H1 (cell line): ENCODE data around the gene PALM3. TPM values are rescaled to one million over a fixed set of nuclear protein-coding genes. Genes with fewer than 3 reads are reported as not detected.
"Not testable (repeated sequence)": the region's sequence is repeated elsewhere in the genome, so short reads cannot be mapped to it uniquely, and the experiment has no call there.

Experiments
- CTCF ChIA-PET: fragments of 300-600 bp; sonication (Branson Sonifier 250); formaldehyde crosslinking; loops from one replicate; lab custom pipeline; 2021; ENCODE audit not compliant: partially characterized antibody; lab: Charles Lee
- POLR2A ChIA-PET: fragments of 300-600 bp; sonication (Branson Sonifier 250); formaldehyde crosslinking; loops from one replicate; lab custom pipeline; 2021; ENCODE audit warnings: inconsistent platforms; ENCODE audit not compliant: partially characterized antibody; lab: Charles Lee
- DNase-seq, 2 experiments: peaks; one replicate each; pipeline versions ENCODE4 v3.0.0 to v3.0.0-alpha.2; 2010 to 2022; ENCODE audit warnings: low spot score in 2 of 2, low read depth in 1 of 2, mixed read lengths in 1 of 2
- FAIRE-seq: peaks from 2 replicates; lab custom pipeline; 2011; peaks lifted over from hg19 to GRCh38; lab: Jason Lieb, UNC
- H2AFZ ChIP-seq: 2 replicates; pipeline ENCODE4 v1.8.1; 2012; ENCODE audit warnings: low read length, inconsistent platforms
- H2AK5ac ChIP-seq: 2 replicates; pipeline ENCODE4 v1.6.1; 2013; ENCODE audit warnings: low read depth, low read length
- H2BK120ac ChIP-seq: replicated peaks from 2 replicates; pipeline ENCODE3; 2013; ENCODE audit warnings: low read depth, low read length, inconsistent platforms
- H2BK12ac ChIP-seq: 2 replicates; pipeline ENCODE4 v1.6.1; 2013; ENCODE audit warnings: low read depth, low read length
- H2BK15ac ChIP-seq: 2 replicates; pipeline ENCODE4 v1.6.1; 2013; ENCODE audit warnings: low read length
- H2BK20ac ChIP-seq: 2 replicates; pipeline ENCODE4 v1.6.1; 2013; ENCODE audit warnings: low read length
- H2BK5ac ChIP-seq: 2 replicates; pipeline ENCODE4 v1.6.1; 2013; ENCODE audit warnings: low read depth, low read length
- H3K14ac ChIP-seq: 2 replicates; pipeline ENCODE4 v1.6.1; 2013; ENCODE audit warnings: inconsistent platforms; ENCODE audit not compliant: insufficient read length
- H3K18ac ChIP-seq: 2 replicates; pipeline ENCODE4 v1.6.1; 2013; ENCODE audit warnings: low read length; ENCODE audit errors: extremely low read depth
- H3K23ac ChIP-seq: 2 replicates; pipeline ENCODE4 v1.6.1; 2013; ENCODE audit warnings: inconsistent platforms; ENCODE audit not compliant: insufficient read length
- H3K23me2 ChIP-seq: 2 replicates; pipeline ENCODE4 v1.6.1; 2013; ENCODE audit warnings: low read depth, low read length
- H3K27ac ChIP-seq: 2 replicates; pipeline ENCODE4 v1.6.1; 2011; ENCODE audit warnings: low read depth, low read length, inconsistent platforms
- H3K27me3 ChIP-seq, 4 experiments: replicated peaks in 1 of 4; 1 replicate in 1 of 4; 2 replicates in 3 of 4; pipeline versions ENCODE4 v1.6.1 to v1.8.1; 2011 to 2013; ENCODE audit warnings: low read length in 3 of 4, mild to moderate bottlenecking in 3 of 4, inconsistent platforms in 2 of 4, mixed read lengths in 2 of 4, moderate library complexity in 1 of 4; ENCODE audit not compliant: control insufficient read depth in 3 of 4, insufficient read depth in 3 of 4; ENCODE audit errors: extremely low read depth in 1 of 4
- H3K36me3 ChIP-seq, 4 experiments: 2 replicates each; pipeline versions ENCODE4 v1.6.1 to v1.8.1; 2011 to 2013; ENCODE audit warnings: mild to moderate bottlenecking in 4 of 4, low read length in 3 of 4, moderate library complexity in 2 of 4, control low read depth in 1 of 4, inconsistent platforms in 1 of 4; ENCODE audit not compliant: insufficient read depth in 4 of 4, control insufficient read depth in 2 of 4
- H3K4ac ChIP-seq: replicated peaks from 2 replicates; pipeline ENCODE3; 2013; ENCODE audit warnings: low read length, low read depth, mixed read lengths, inconsistent platforms; ENCODE audit not compliant: insufficient read length
- H3K4me1 ChIP-seq, 4 experiments: replicated peaks in 1 of 4; 1 replicate in 1 of 4; 2 replicates in 3 of 4; pipeline versions ENCODE4 v1.6.1 to v1.8.1; 2011 to 2013; ENCODE audit warnings: low read length in 3 of 4, inconsistent platforms in 2 of 4, mixed read lengths in 1 of 4; ENCODE audit not compliant: insufficient read depth in 4 of 4, control insufficient read depth in 3 of 4
- H3K4me2 ChIP-seq, 2 experiments: 2 replicates each; pipeline versions ENCODE4 v1.6.1 to v1.8.1; 2011 to 2013; ENCODE audit warnings: low read depth in 2 of 2, low read length in 2 of 2, control low read depth in 1 of 2, inconsistent platforms in 1 of 2, mild to moderate bottlenecking in 1 of 2; ENCODE audit not compliant: insufficient read depth in 1 of 2
- H3K4me3 ChIP-seq, 4 experiments: fragments of 200-600, 300-600 bp in 1 of 4; sonication (generic), shearing (Covaris generic), sonication (Bioruptor Twin) in 1 of 4; 2 replicates each; pipeline versions ENCODE4 v1.5.1 to v1.8.1; 2011 to 2016; ENCODE audit warnings: low read length in 4 of 4, low read depth in 3 of 4, control low read depth in 2 of 4, inconsistent platforms in 2 of 4, mild to moderate bottlenecking in 2 of 4, mixed read lengths in 1 of 4, moderate library complexity in 1 of 4; ENCODE audit not compliant: insufficient read depth in 2 of 4; ENCODE audit errors: extremely low read depth in 1 of 4
- H3K56ac ChIP-seq: replicated peaks from 2 replicates; pipeline ENCODE3; 2013; ENCODE audit warnings: low read depth, mild to moderate bottlenecking, mixed read lengths, low read length, inconsistent platforms; ENCODE audit not compliant: insufficient read length
- H3K79me1 ChIP-seq: 2 replicates; pipeline ENCODE4 v1.6.1; 2013; ENCODE audit warnings: low read depth, low read length, control low read depth
- H3K79me2 ChIP-seq, 2 experiments: 2 replicates each; pipeline versions ENCODE4 v1.6.1 to v1.8.1; 2012 to 2013; ENCODE audit warnings: low read length in 2 of 2, mild to moderate bottlenecking in 2 of 2, inconsistent platforms in 1 of 2; ENCODE audit not compliant: insufficient read depth in 2 of 2, control insufficient read depth in 1 of 2
- H3K9ac ChIP-seq, 4 experiments: replicated peaks in 1 of 4; 1 replicate in 1 of 4; 2 replicates in 3 of 4; pipeline versions ENCODE4 v1.6.1 to v1.8.1; 2011 to 2013; ENCODE audit warnings: low read depth in 3 of 4, low read length in 3 of 4, control low read depth in 2 of 4, mild to moderate bottlenecking in 2 of 4, moderate library complexity in 2 of 4, inconsistent platforms in 1 of 4; ENCODE audit errors: extremely low read depth in 1 of 4
- H3K9me3 ChIP-seq, 2 experiments: 2 replicates each; pipeline versions ENCODE4 v1.6.1 to v1.8.1; 2012 to 2013; ENCODE audit warnings: mild to moderate bottlenecking in 2 of 2, moderate library complexity in 2 of 2, control low read depth in 1 of 2, inconsistent platforms in 1 of 2, low read depth in 1 of 2, low read length in 1 of 2, mixed read lengths in 1 of 2; ENCODE audit not compliant: insufficient read depth in 2 of 2
- H4K20me1 ChIP-seq, 2 experiments: replicated peaks in 1 of 2; 2 replicates each; pipeline versions ENCODE3 to v1.8.1; 2011 to 2013; ENCODE audit warnings: inconsistent platforms in 2 of 2, low read length in 2 of 2, mild to moderate bottlenecking in 1 of 2; ENCODE audit not compliant: insufficient read depth in 2 of 2, control insufficient read depth in 1 of 2
- H4K5ac ChIP-seq: 2 replicates; pipeline ENCODE4 v1.6.1; 2013; ENCODE audit warnings: low read length, low read depth, mixed read lengths, inconsistent platforms; ENCODE audit not compliant: insufficient read length
- H4K8ac ChIP-seq: 2 replicates; pipeline ENCODE4 v1.8.0; 2013; ENCODE audit warnings: mild to moderate bottlenecking, moderate library complexity, low read length, inconsistent platforms; ENCODE audit not compliant: insufficient read depth; ENCODE audit errors: extremely low read depth
- H4K91ac ChIP-seq: replicated peaks from 2 replicates; pipeline ENCODE3; 2013; ENCODE audit warnings: low read length, mixed read lengths, inconsistent platforms; ENCODE audit not compliant: insufficient read length
- WGBS, 2 experiments: shearing (Covaris generic) in 1 of 2; methylation state at CpG; one replicate each; pipeline versions ENCODE4 v1.1.6 to v1.1.7; 2013 to 2015; ENCODE audit warnings: low lambda C conversion rate in 2 of 2, mixed read lengths in 2 of 2, inconsistent platforms in 1 of 2, low coverage in 1 of 2, missing lambda C conversion rate in 1 of 2; ENCODE audit not compliant: insufficient replicate concordance in 2 of 2, insufficient coverage in 1 of 2, insufficient read length in 1 of 2; ENCODE audit errors: extremely low coverage in 1 of 2, missing lambda C conversion rate in 1 of 2; 5-methylcytosine and 5-hydroxymethylcytosine counted together
- polyA plus RNA-seq, 7 experiments: library from polyadenylated mRNA; depleted of rRNA in 3 of 7; stranded (reverse) in 5 of 7; unstranded in 2 of 7; fragments of >200 nt in 5 of 7; fragments of 200-250 nt in 2 of 7; gene quantifications; 1 replicate in 5 of 7; 2 replicates in 1 of 7; 4 replicates in 1 of 7; pipeline versions ENCODE4 v1.2.1 to v1.2.3, GENCODE V29; 2011 to 2013; ENCODE audit warnings: missing spikeins in 2 of 7, mixed read lengths in 2 of 7
- total RNA-seq: library from RNA; stranded (reverse); fragmentation: NEBNext Ultra II Directional; extraction: Animal tissue kit (Norgen Biotek cat#: 25700); gene quantifications from 2 replicates; pipeline ENCODE4 v1.2.1, GENCODE V29; 2021

The PALM3 gene
- total and polyA plus RNA-seq, 2 of the 8 experiments (the other 6 are each of a cell fraction or from before 2014, with no cell fraction given), result 5.8 to 31.3 TPM

- not testable (repeated sequence) for H3K4ac ChIP-seq, FAIRE-seq, H3K79me1 ChIP-seq, H3K27ac ChIP-seq, H2BK120ac ChIP-seq, H3K23ac ChIP-seq, H3K4me3 ChIP-seq, H3K56ac ChIP-seq, H2BK5ac ChIP-seq, H3K9me3 ChIP-seq, H3K14ac ChIP-seq, H3K4me1 ChIP-seq, H4K91ac ChIP-seq, H2AK5ac ChIP-seq, H3K79me2 ChIP-seq, H4K8ac ChIP-seq, H4K20me1 ChIP-seq, H2BK15ac ChIP-seq, H3K18ac ChIP-seq, H3K36me3 ChIP-seq, H4K5ac ChIP-seq, H2AFZ ChIP-seq, H3K4me2 ChIP-seq, H3K23me2 ChIP-seq, H2BK12ac ChIP-seq, H2BK20ac ChIP-seq, DNase-seq, H3K9ac ChIP-seq
- peaks cover 0 to 12% (median 8%) of the 10 kb centered on the region in 4 experiments; a peak in 5 of 7 replicates for H3K27me3 ChIP-seq
- ChIA-PET POLR2A (interaction anchor here (0.7 to 1.1 kb wide), 4 partner anchors 14 to 99 kb away, joined by 3 to 6 read pairs (median 5); no protein-coding TSS in a partner anchor), CTCF (interaction anchor here (0.6 to 2.0 kb wide), 9 partner anchors 8 to 149 kb away, joined by 3 to 9 read pairs (median 3); no protein-coding TSS in a partner anchor)
- 94% methylated on average over 12 of the region's 12 CpGs; no CpG with 5 or more reads in 1 of the 2 experiments for WGBS, 2 experiments
These were observed 26.7 kb downstream of the PALM3 start for GRCh38 chr19:14035159-14035558.
